ENCODE measurements around the gene GABBR1.

GRCh38 chr6:29608131-29608530 lies 24.9 kb downstream of the GABBR1 start:
- no peak for TF ChIP-seq CTCF (IDR thresholded peaks at IDR 0.05)
- no peak for TF ChIP-seq POLR2A (IDR thresholded peaks at IDR 0.05)

Measured in breast epithelium (tissue), 3 donors.